CD14-positive monocyte (primary cell): ENCODE results near the gene MLF2. TPM values are rescaled to one million over a fixed set of nuclear protein-coding genes. Genes with fewer than 3 reads are reported as not detected.

Experiments used
- DNase-seq, 3 donors: peaks; one replicate each; pipeline ENCODE4 v3.0.0-alpha.2; 2011 to 2022
- H2AFZ ChIP-seq: 2 replicates; pipeline ENCODE4 v1.6.0; 2012; ENCODE audit warnings: mild to moderate bottlenecking, low read depth, low read length, inconsistent platforms; ENCODE audit not compliant: insufficient read depth, poor library complexity, severe bottlenecking
- H3K27ac ChIP-seq, 2 donors: 1 replicate in 1 of 2; 2 replicates in 1 of 2; pipeline ENCODE4 v1.5.1; 2012 to 2013; ENCODE audit warnings: low read length in 2 of 2, control low read depth in 1 of 2, inconsistent platforms in 1 of 2, low read depth in 1 of 2, mild to moderate bottlenecking in 1 of 2
- H3K27me3 ChIP-seq, 2 donors: one replicate each; pipeline versions ENCODE4 v1.6.0 to v1.6.1; 2011 to 2013; ENCODE audit warnings: low read length in 2 of 2; ENCODE audit not compliant: control insufficient read depth in 2 of 2, insufficient read depth in 2 of 2
- H3K36me3 ChIP-seq, 2 donors: replicated peaks in 1 of 2; 1 replicate in 1 of 2; 2 replicates in 1 of 2; pipeline versions ENCODE4 v1.5.1 to v1.6.1; 2012 to 2013; ENCODE audit warnings: low read length in 2 of 2, control low read depth in 1 of 2, inconsistent platforms in 1 of 2, mild to moderate bottlenecking in 1 of 2; ENCODE audit not compliant: insufficient read depth in 2 of 2, control insufficient read depth in 1 of 2
- H3K4me1 ChIP-seq, 2 donors: 1 replicate in 1 of 2; 2 replicates in 1 of 2; pipeline versions ENCODE4 v1.5.1 to v1.6.1; 2012 to 2013; ENCODE audit warnings: low read length in 2 of 2, control low read depth in 1 of 2, inconsistent platforms in 1 of 2, mild to moderate bottlenecking in 1 of 2, moderate library complexity in 1 of 2; ENCODE audit not compliant: insufficient read depth in 2 of 2, control insufficient read depth in 1 of 2
- H3K4me2 ChIP-seq: replicated peaks from 2 replicates; pipeline ENCODE3; 2012; ENCODE audit warnings: low read length, moderate library complexity, mild to moderate bottlenecking; ENCODE audit not compliant: poor library complexity, severe bottlenecking; ENCODE audit errors: extremely low read depth
- H3K4me3 ChIP-seq, 3 experiments: fragments of 200-600 bp in 1 of 3; sonication (generic) in 1 of 3; replicated peaks in 1 of 3; 1 replicate in 2 of 3; 2 replicates in 1 of 3; pipeline ENCODE4 v1.5.1; 2011 to 2013; ENCODE audit warnings: low read length in 3 of 3, mild to moderate bottlenecking in 3 of 3, control low read depth in 2 of 3, low read depth in 2 of 3, inconsistent platforms in 1 of 3, moderate library complexity in 1 of 3
- H3K79me2 ChIP-seq: 2 replicates; pipeline ENCODE4 v1.6.0; 2012; ENCODE audit warnings: mild to moderate bottlenecking, control low read depth, inconsistent platforms, low read length, moderate library complexity; ENCODE audit not compliant: insufficient read depth
- H3K9ac ChIP-seq: 2 replicates; pipeline ENCODE4 v1.6.0; 2017; ENCODE audit warnings: low read length, mild to moderate bottlenecking; ENCODE audit not compliant: insufficient read depth, poor library complexity, severe bottlenecking
- H3K9me3 ChIP-seq, 2 donors: replicated peaks in 1 of 2; 1 replicate in 1 of 2; 2 replicates in 1 of 2; pipeline versions ENCODE4 v1.5.1 to v1.6.1; 2012 to 2013; ENCODE audit warnings: low read length in 2 of 2, control low read depth in 1 of 2; ENCODE audit not compliant: control insufficient read depth in 1 of 2, insufficient read depth in 1 of 2
- H4K20me1 ChIP-seq: 2 replicates; pipeline ENCODE4 v1.6.0; 2012; ENCODE audit warnings: mild to moderate bottlenecking, low read length, control low read depth, moderate library complexity; ENCODE audit not compliant: insufficient read depth
- H3K27ac Mint-ChIP-seq, 7 donors: one replicate each; pipeline ENCODE4 v1.8.0; 2020; ENCODE audit warnings: mild to moderate bottlenecking in 7 of 7, mixed read lengths in 7 of 7, moderate library complexity in 6 of 7, inconsistent platforms in 2 of 7
- H3K27me3 Mint-ChIP-seq, 3 donors: one replicate each; pipeline ENCODE4 v1.8.0; 2021 to 2022; ENCODE audit warnings: low read depth in 3 of 3, mild to moderate bottlenecking in 3 of 3, mixed read lengths in 3 of 3, moderate library complexity in 3 of 3, inconsistent platforms in 1 of 3
- H3K36me3 Mint-ChIP-seq, 2 donors: one replicate each; pipeline ENCODE4 v1.8.0; 2020; ENCODE audit warnings: mixed read lengths in 2 of 2, inconsistent platforms in 1 of 2, mild to moderate bottlenecking in 1 of 2
- H3K4me1 Mint-ChIP-seq: one replicate; pipeline ENCODE4 v1.8.0; 2020; ENCODE audit warnings: mild to moderate bottlenecking, mixed read lengths
- H3K4me3 Mint-ChIP-seq, 2 donors: one replicate each; pipeline ENCODE4 v1.8.0; 2020; ENCODE audit warnings: mild to moderate bottlenecking in 2 of 2, mixed read lengths in 2 of 2, moderate library complexity in 1 of 2
- H3K9me3 Mint-ChIP-seq, 7 donors: one replicate each; pipeline ENCODE4 v1.8.0; 2020 to 2022; ENCODE audit warnings: mixed read lengths in 7 of 7, mild to moderate bottlenecking in 6 of 7, moderate library complexity in 6 of 7, inconsistent platforms in 2 of 7
- CTCF ChIP-seq: fragments of 200-600 bp; IDR thresholded peaks from one replicate; pipeline ENCODE4 v1.8.0; 2022; ENCODE audit warnings: antibody characterized with exemption, mild to moderate bottlenecking
- WGBS: methylation state at CpG from one replicate; pipeline ENCODE4 v1.1.5; 2013; ENCODE audit warnings: missing lambda C conversion rate; ENCODE audit not compliant: insufficient coverage; 5-methylcytosine and 5-hydroxymethylcytosine counted together
- intact Hi-C, 2 donors: fragments of 100-400 bp; cut with micrococcal nuclease; formaldehyde crosslinking; loops; one replicate each; pipeline versions ENCODE4 v1.15.0 to v1.15.1; 2023
- polyA plus RNA-seq, 3 donors: library from polyadenylated mRNA; depleted of rRNA in 1 of 3; unstranded in 2 of 3; stranded (reverse) in 1 of 3; fragments of 300-500 nt in 2 of 3; fragments of >200 nt in 1 of 3; fragmentation: Illumina TruSeq in 2 of 3; gene quantifications; 1 replicate in 2 of 3; 2 replicates in 1 of 3; pipeline ENCODE4 v1.2.3, GENCODE V29; 2012 to 2021

Gene MLF2
- polyA plus RNA-seq, 3 donors, result 113 to 211 (median 140) TPM

- H3K4me3 Mint-ChIP-seq, result peak overlapping the region in 1 of 2 donors; percentile 84
- intact Hi-C loops, result no loop called here
- 10% methylated on average over 50 of the region's 60 CpGs for WGBS
- H3K9me3 Mint-ChIP-seq, result peaks cover 0 to 6% (median 4%) of the 10 kb centered on the region in 7 donors
- Histone ChIP-seq H3K4me2 (peak overlapping the region; percentile 3), H3K9ac (no peak overlapping the region), H3K27me3 (peaks cover 12 to 74% of the 10 kb centered on the region in 2 donors), H3K4me1 (peaks cover 29 to 45% of the 10 kb centered on the region in 2 donors), H2AFZ (no peak overlapping the region), H3K4me3 (no peak overlapping the region), H3K79me2 (no peaks in the 10 kb centered on the region), H4K20me1 (no peaks in the 10 kb centered on the region), H3K27ac (no peak overlapping the region), H3K36me3 (no peaks in the 10 kb centered on the region), H3K9me3 (peaks cover 0 to 17% of the 10 kb centered on the region in 2 donors)
- H3K27ac Mint-ChIP-seq, result peak overlapping the region in 1 of 7 donors; percentile 37
- DNase-seq, result no peak
- no peak for TF ChIP-seq CTCF
- peaks cover 43% of the 10 kb centered on the region for H3K4me1 Mint-ChIP-seq
- H3K27me3 Mint-ChIP-seq, result peaks cover 67 to 84% (median 80%) of the 10 kb centered on the region in 3 donors
- peaks cover 3 to 13% of the 10 kb centered on the region in 2 donors for H3K36me3 Mint-ChIP-seq
Measured at GRCh38 chr12:6773590-6774351, 20.8 kb upstream of the MLF2 start.

GRCh38 chr12:6772726-6773589, 20.0 kb upstream of the MLF2 start:
- intact Hi-C loops, result no loop called here
- H3K27me3 Mint-ChIP-seq, result peaks cover 67 to 84% (median 83%) of the 10 kb centered on the region in 3 donors

More at GRCh38 chr12:6772726-6773589, 20.0 kb upstream of the MLF2 start:
- no peak for TF ChIP-seq CTCF
- H3K36me3 Mint-ChIP-seq, result peaks cover 3 to 19% of the 10 kb centered on the region in 2 donors
- no peak for DNase-seq
- Histone ChIP-seq H3K9ac (no peak overlapping the region), H2AFZ (no peak overlapping the region), H3K4me3 (peak overlapping the region in 1 of 3 experiments; percentile 43), H4K20me1 (no peaks in the 10 kb centered on the region), H3K4me1 (peaks cover 20 to 37% of the 10 kb centered on the region in 2 donors), H3K27me3 (peaks cover 14 to 77% of the 10 kb centered on the region in 2 donors), H3K79me2 (no peaks in the 10 kb centered on the region), H3K4me2 (peak overlapping the region; percentile 45), H3K27ac (no peak overlapping the region), H3K9me3 (peaks cover 0 to 17% of the 10 kb centered on the region in 2 donors), H3K36me3 (no peaks in the 10 kb centered on the region)
- WGBS, result 65% methylated on average over 20 of the region's 21 CpGs
- H3K4me3 Mint-ChIP-seq, result peak overlapping the region; percentile 39 to 83
- peaks cover 0 to 7% (median 4%) of the 10 kb centered on the region in 7 donors for H3K9me3 Mint-ChIP-seq
- peaks cover 39% of the 10 kb centered on the region for H3K4me1 Mint-ChIP-seq
- H3K27ac Mint-ChIP-seq, result no peak overlapping the region
